Measurements from ENCODE around the gene SMOC2.

SMOC2 gene

GRCh38 chr6:168616816-168617765 lies 176.1 kb downstream of the SMOC2 start:
- H3K27ac ChIP-seq (ENCODE audit: extremely low read depth, low read depth, low read length), result no peak overlapping the region
- CTCF ChIA-PET, result interaction anchor here (0.5 to 1.3 kb wide), 5 partner anchors 19 to 419 kb away, joined by 3 read pairs; no protein-coding TSS in a partner anchor
- H3K9me3 ChIP-seq (ENCODE audit: control insufficient read depth, insufficient read depth, low read depth, low read length), result no peaks in the 10 kb centered on the region
- no peak for TF ChIP-seq TRIM28 (IDR thresholded peaks at IDR 0.05; ENCODE audit: borderline replicate concordance, low read length)
- no peak for TF ChIP-seq ZNF654 (tag by site-specific recombination; IDR thresholded peaks at IDR 0.05; ENCODE audit: low read depth)
- no peak for TF ChIP-seq ZNF777 (tag by site-specific recombination; IDR thresholded peaks at IDR 0.05; ENCODE audit: borderline replicate concordance)
- H3K36me3 ChIP-seq (ENCODE audit: control insufficient read depth in 2 of 2, insufficient read depth in 1 of 2, low read length in 2 of 2), result no peaks in the 10 kb centered on the region
- H3K4me3 ChIP-seq (ENCODE audit: low read depth, low read length), result no peak overlapping the region
- no peaks in the 10 kb centered on the region for H3K4me1 ChIP-seq (ENCODE audit: control insufficient read depth, insufficient read depth, low read length)
- POLR2A ChIA-PET, result no interaction called here

- H3K9me3 ChIP-seq (ENCODE audit: control insufficient read depth, insufficient read depth, low read depth, low read length), result no peaks in the 10 kb centered on the region
- no peaks in the 10 kb centered on the region for H3K36me3 ChIP-seq (ENCODE audit: control insufficient read depth in 2 of 2, insufficient read depth in 1 of 2, low read length in 2 of 2)
- no peaks in the 10 kb centered on the region for H3K4me1 ChIP-seq (ENCODE audit: control insufficient read depth, insufficient read depth, low read length)
- TF ChIP-seq, protein P1, sequence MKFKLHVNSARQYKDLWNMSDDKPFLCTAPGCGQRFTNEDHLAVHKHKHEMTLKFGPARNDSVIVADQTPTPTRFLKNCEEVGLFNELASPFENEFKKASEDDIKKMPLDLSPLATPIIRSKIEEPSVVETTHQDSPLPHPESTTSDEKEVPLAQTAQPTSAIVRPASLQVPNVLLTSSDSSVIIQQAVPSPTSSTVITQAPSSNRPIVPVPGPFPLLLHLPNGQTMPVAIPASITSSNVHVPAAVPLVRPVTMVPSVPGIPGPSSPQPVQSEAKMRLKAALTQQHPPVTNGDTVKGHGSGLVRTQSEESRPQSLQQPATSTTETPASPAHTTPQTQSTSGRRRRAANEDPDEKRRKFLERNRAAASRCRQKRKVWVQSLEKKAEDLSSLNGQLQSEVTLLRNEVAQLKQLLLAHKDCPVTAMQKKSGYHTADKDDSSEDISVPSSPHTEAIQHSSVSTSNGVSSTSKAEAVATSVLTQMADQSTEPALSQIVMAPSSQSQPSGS (tag by site-specific recombination; IDR thresholded peaks at IDR 0.05; ENCODE audit: low read depth), result no peak
- TF ChIP-seq, protein P2, sequence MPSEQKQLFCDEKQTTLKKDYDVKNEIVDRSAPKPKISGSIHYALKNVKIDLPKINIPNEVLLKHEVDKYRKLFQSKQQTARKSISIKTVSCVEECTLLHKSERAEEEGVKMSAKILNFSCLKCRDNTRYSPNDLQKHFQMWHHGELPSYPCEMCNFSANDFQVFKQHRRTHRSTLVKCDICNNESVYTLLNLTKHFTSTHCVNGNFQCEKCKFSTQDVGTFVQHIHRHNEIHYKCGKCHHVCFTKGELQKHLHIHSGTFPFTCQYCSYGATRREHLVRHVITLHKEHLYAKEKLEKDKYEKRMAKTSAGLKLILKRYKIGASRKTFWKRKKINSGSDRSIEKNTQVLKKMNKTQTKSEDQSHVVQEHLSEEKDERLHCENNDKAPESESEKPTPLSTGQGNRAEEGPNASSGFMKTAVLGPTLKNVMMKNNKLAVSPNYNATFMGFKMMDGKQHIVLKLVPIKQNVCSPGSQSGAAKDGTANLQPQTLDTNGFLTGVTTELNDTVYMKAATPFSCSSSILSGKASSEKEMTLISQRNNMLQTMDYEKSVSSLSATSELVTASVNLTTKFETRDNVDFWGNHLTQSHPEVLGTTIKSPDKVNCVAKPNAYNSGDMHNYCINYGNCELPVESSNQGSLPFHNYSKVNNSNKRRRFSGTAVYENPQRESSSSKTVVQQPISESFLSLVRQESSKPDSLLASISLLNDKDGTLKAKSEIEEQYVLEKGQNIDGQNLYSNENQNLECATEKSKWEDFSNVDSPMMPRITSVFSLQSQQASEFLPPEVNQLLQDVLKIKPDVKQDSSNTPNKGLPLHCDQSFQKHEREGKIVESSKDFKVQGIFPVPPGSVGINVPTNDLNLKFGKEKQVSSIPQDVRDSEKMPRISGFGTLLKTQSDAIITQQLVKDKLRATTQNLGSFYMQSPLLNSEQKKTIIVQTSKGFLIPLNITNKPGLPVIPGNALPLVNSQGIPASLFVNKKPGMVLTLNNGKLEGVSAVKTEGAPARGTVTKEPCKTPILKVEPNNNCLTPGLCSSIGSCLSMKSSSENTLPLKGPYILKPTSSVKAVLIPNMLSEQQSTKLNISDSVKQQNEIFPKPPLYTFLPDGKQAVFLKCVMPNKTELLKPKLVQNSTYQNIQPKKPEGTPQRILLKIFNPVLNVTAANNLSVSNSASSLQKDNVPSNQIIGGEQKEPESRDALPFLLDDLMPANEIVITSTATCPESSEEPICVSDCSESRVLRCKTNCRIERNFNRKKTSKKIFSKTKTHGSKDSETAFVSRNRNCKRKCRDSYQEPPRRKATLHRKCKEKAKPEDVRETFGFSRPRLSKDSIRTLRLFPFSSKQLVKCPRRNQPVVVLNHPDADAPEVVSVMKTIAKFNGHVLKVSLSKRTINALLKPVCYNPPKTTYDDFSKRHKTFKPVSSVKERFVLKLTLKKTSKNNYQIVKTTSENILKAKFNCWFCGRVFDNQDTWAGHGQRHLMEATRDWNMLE (tag by site-specific recombination; conservative IDR thresholded peaks at IDR 0.05; ENCODE audit: low read depth), result no peak
- TF ChIP-seq FEZF1 (tag by site-specific recombination; IDR thresholded peaks at IDR 0.05) (no peak), BCL11A (tag by site-specific recombination; IDR thresholded peaks at IDR 0.05; ENCODE audit: low read depth) (no peak), ZNF140 (tag by site-specific recombination; IDR thresholded peaks at IDR 0.05) (no peak), ZNF155 (tag by site-specific recombination; IDR thresholded peaks at IDR 0.05) (no peak), SALL2 (tag by site-specific recombination; IDR thresholded peaks at IDR 0.05; ENCODE audit: borderline replicate concordance) (no peak), ZNF146 (tag by site-specific recombination; IDR thresholded peaks at IDR 0.05) (no peak), ZSCAN4 (tag by site-specific recombination; IDR thresholded peaks at IDR 0.05) (no peak)
- TF ChIP-seq, protein P3, sequence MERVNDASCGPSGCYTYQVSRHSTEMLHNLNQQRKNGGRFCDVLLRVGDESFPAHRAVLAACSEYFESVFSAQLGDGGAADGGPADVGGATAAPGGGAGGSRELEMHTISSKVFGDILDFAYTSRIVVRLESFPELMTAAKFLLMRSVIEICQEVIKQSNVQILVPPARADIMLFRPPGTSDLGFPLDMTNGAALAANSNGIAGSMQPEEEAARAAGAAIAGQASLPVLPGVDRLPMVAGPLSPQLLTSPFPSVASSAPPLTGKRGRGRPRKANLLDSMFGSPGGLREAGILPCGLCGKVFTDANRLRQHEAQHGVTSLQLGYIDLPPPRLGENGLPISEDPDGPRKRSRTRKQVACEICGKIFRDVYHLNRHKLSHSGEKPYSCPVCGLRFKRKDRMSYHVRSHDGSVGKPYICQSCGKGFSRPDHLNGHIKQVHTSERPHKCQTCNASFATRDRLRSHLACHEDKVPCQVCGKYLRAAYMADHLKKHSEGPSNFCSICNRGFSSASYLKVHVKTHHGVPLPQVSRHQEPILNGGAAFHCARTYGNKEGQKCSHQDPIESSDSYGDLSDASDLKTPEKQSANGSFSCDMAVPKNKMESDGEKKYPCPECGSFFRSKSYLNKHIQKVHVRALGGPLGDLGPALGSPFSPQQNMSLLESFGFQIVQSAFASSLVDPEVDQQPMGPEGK (tag by site-specific recombination; IDR thresholded peaks at IDR 0.05), result no peak
- no peak overlapping the region for H3K4me3 ChIP-seq (ENCODE audit: low read depth, low read length)
- H3K27ac ChIP-seq (ENCODE audit: extremely low read depth, low read depth, low read length), result no peak overlapping the region
- ChIA-PET CTCF (no interaction called here), POLR2A (no interaction called here)
Measured at GRCh38 chr6:168618546-168619315, 177.7 kb downstream of the SMOC2 start.

Data from HEK293 (cell line).